GM19193 (cell line): ENCODE measurements around the gene TOR1AIP2.

Experiments used
- POLR2A ChIP-seq: IDR thresholded peaks from 4 replicates; pipeline ENCODE4 v1.6.1; 2011; ENCODE audit not compliant: insufficient read depth, insufficient read length; ENCODE audit errors: extremely low read depth

TOR1AIP2 gene

DNA sequence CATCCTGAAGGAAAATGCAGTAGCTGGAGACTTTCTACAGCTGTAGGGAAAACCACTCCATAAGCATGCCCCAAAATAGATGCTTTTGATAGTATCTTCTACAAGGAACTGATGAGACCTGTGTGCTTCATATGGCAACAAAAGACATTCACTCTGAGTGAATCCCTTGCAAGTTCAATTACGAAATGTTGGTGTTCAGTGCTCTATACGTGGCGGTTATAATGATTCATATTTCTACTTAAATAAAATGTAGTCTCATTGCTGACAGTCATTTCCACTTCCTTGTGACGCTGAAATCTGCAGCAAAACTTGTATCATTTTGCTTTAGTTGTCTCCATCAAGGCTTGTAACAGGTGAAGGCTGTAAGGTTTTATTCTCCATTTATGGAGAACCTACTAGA lies 20.6 kb downstream of the TOR1AIP2 start:
- TF ChIP-seq POLR2A = no peak

DNA sequence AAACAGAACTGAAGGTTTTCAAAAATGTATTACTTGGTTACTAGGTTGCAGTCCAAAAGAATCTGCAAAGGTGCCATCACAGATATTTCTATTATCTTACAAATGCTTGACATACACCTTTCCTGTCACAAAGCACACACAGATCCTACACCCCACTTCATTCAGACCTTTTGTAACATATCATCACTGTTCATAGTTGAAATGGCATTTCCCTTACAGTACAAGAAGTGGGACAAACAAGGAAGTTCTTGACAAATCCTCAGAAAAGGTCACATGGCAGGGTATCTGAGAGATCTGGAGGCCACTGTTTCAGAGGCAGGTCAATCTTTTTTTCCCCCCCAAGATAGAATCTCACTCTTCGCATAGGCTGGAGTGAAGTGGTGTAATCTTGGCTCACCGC lies 21.3 kb downstream of the TOR1AIP2 start:
- no peak for TF ChIP-seq POLR2A

DNA sequence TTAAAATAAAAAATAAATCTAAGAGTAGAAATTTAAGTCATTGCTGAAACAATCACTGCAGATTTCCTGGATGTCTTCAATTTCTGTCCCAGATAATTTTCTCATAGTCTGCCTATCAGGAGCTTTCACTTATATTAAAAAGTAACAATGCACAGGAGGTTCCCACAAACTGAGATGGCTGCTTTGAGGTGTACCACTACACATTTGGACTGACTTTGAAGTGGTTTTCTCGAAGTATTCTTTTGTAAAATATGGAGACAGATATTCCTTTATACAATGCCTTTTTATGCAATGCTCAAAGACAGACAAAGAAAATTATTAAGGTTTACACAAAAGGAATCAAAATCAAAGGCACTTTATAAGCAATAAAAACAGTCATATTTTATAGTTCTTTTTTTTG lies 24.5 kb downstream of the TOR1AIP2 start:
- TF ChIP-seq POLR2A = no peak

DNA sequence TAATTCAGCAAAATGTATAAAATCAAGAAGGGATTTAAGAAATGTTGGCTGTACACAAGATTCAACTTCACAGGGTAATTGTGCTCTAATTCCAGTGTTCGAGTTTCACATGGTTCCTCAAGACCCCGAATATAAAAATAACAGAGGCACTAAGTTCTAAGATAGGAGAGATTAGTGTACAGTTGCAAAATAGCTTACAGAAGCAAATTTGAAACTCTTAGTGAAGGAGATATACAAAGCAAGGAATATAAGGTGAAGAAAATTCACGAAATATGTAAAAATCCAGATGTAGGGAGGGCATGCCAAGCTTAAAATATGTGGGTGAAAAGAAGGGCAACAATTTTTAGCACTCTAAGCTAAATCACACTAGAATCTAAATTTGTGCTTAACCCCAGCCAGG lies 29.4 kb downstream of the TOR1AIP2 start:
- no peak for TF ChIP-seq POLR2A

DNA sequence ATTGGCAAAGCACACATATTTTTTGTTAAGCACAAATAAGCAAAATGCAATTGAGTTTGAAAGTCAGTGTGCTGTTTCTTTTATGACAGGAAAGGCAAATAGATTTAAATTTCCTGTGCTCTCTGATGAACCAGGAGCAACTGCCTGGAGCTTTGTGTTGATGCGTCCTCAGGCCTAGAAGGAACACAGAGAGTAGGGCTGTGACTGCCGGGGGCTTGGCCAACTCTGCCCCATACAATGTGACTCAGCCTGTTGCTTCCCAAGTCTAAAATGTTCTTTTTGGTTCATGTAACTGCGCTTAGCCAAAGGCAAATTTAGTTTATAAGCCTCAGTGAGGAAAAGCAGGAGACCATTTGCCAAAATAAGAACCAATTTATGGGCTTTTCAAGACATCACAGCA lies 37.5 kb downstream of the TOR1AIP2 start:
- TF ChIP-seq POLR2A = no peak

DNA sequence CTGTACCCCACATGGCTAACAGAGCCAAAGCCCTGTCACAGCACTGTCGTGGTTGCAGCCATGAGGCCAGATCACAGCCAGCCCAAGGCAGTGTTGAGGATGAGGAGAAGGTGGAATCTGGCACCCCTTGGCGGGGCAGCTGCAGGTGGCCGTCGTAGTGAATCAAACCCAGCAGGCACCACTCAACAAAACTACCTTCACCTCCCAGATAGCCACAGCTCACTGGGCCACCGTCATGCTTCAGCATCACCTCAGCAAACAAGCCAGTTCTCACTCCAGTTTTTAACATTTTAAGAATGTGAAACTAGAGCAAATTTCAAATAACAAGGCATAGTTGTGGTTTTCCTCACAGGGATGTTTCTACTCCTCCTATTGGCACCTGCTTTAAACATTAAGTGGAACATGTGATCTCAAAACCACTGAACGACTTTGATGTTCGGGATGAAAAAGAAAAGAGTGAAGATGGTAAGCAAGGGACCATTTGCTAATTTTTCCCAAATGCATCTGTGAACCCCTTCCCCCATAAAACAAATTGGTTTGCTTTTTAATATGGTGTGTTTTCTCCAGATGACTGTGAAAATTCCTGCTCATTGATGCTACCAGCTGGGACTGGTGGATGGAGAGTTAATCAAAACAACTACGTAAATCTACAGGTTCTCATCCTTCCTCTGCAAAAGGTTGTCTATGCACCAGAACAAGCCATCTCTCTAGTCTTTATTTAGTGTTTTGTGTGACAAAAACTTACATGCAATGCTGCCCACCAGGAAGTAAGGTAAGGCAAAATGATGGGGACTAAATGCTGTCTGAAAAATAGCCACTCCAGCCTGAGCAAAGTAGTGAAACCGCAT lies 45.5 kb downstream of the TOR1AIP2 start:
- TF ChIP-seq POLR2A = no peak

DNA sequence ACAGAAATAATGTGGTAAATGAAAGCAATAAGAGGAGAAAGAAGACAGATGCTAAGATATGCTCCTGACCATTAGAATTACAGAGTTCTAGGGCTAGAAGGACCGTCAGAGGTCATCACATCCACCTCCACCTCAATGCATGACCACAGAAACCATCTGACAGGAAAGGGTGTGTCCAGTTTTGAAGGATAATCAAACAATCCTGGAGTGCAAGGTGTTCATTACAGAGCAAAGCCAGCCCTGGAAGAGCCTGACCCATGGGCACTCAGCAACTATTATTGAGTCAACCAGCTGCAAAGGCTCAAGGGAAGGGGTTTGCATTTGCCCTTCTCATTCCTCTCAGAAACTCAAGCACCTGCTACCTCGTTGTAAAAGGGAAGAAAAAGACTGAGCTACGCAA lies 46.4 kb downstream of the TOR1AIP2 start:
- no peak for TF ChIP-seq POLR2A

DNA sequence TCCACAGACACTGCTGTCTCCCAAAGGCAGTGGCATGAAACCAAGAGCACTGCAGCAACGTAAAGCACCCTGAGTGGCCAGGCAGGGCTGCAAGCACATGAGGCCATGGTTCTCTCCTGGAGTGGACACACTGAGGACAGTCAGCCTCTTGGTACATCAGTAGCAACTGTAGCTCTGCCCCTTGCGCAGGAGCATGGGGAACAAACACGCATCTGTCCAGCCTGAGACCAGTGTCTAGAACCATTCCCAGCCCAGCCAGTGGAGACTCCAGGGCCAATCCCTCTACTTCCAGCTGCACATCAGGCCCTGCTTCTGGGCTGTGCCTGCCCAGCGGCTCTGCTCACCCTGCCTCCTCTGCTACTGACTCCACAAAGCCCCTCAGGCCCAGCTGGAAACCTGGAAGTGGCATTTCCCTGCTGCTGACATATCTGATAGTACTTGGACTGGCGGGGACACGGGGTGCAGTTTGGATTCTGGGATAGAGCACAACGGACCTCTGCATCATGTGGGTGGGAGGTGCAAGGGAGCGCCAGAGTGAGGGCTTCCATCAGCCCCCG lies 49.0 kb downstream of the TOR1AIP2 start:
- TF ChIP-seq POLR2A = no peak

DNA sequence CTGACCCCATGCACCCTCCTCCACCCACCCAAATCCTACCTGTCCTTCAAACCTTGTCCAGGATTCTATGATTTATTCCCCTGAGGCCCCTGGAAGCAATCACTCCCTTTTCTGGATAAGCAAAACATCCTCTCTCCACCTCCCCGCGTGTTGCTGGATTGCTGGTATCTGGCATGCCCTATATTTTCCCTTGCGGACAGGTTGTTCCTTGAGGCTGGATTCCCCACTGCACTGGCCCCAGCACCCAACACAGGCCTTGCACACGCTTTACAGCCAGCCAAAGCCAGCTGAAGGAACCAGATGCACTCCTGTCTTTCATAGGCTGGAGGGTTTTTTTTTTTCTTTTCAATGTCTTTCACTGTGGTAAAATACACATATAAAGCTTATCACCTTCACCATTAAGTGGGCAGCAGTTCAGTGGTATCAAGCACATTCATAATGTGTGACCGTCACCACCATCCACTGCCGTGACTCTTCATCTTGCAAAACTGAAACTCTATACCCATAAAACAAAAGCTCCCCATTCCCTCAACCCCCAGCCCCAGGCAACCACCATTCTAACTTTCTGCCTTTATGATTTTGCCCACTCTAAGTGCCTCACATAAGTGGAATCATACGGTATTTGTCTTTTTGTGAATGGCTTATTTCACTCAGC lies 50.9 kb downstream of the TOR1AIP2 start:
- no peak for TF ChIP-seq POLR2A

DNA sequence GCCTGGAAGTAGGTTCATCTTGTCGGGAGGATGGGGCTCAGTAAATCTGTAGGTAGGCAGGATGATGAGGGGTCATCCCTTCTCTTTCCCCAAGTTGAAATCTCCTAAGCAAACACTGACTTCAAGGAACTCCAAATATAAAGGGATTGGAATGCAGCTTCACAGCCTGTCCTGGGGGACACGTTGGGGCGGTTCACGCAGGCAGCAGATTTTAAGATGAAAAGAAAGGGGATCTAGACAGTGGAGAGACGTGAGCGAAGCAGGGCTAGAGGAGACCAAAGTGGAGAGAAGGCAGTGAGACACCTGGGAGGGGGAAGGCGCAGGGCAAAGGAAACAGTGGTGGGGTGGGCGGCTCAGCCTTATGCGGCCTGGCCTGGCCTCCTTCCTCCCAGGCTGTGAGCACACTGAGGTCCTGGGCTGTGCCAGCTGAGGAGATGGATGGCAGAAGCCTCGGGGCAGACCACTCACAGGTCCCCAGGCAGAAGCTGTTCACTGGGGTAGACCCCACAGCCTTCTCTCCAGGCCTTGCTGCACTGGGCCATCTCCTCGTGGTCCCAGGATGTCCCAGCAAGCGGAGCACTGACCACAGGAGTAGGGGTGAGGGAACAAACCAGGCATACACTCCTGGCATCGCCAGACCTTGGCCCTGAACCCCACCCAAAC lies 51.7 kb downstream of the TOR1AIP2 start:
- no peak for TF ChIP-seq POLR2A

DNA sequence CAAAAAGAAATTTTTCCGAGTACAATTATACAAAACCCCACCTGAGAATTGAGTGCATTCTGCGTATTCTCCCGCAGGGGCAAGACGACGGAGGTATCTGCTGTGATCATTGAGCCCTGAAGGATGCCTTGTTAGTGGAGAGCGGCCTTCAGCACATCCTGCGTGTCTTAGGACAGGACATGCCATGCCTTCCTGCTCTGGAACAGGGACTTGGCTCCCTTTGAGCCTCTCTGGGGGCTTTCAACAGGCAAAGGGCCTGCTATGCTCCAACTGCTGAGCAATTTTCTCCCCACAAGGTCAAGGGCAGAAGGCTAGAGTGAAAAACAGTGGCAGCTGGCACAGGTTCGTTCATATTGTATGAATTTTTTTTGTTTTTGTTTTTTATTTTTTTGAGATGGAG lies 52.4 kb downstream of the TOR1AIP2 start:
- TF ChIP-seq POLR2A = no peak

DNA sequence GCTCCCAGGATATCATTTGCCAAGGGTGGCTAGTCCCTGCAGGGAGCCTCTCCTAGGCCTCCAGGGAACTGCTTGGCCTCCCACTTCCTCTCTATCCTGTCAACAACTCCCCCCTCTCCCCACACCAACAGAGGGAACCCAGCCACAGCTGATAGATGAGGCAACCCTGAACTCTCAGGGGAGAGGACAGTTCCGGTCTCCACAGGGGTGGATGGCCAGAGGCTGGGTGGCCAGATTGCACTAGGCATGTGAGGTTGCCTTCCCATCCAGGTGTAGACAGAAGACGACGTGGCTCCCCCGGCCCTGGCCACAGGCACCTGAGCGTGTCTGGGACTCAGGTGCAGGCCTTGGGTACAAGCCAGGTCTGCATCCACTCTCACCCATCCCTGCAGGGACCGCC lies 53.3 kb downstream of the TOR1AIP2 start:
- no peak for TF ChIP-seq POLR2A

DNA sequence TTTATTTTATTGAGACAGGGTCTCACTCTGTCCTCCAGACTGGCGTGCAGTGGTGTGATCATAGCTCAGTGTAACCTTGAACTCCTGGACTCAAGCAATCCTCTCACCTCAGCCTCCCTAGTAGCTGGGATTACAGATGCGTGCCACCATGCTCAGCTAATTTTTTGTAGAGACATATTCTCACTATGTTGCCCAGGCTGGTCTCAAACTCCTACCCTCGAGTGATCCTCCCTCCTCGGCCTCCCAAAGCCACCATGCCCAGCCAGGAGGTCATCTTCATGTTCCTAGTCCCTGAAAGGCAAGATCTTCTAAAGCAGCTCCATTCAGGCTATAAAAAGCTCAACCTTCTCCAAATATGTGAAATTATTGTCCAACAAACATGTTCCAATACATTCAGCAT lies 53.9 kb downstream of the TOR1AIP2 start:
- TF ChIP-seq POLR2A = no peak

DNA sequence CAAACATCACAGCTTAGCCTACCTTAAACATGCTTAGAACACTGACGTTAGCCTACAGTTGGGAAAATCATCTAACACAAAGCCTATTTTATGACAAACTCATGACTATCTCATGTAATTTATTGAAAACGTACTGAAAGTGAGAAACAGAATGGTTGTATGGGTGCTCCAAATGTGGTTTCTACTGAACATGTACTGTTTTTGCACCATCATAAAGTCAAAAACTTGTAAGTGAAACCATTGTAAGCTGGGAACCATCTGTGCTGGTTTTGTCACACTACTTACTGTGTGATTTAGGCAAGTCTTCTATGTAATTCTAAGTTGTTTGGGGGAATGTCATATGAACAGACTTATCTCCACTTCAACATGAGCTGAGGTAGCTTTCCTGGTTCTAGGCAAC lies 55.5 kb downstream of the TOR1AIP2 start:
- TF ChIP-seq POLR2A = no peak

DNA sequence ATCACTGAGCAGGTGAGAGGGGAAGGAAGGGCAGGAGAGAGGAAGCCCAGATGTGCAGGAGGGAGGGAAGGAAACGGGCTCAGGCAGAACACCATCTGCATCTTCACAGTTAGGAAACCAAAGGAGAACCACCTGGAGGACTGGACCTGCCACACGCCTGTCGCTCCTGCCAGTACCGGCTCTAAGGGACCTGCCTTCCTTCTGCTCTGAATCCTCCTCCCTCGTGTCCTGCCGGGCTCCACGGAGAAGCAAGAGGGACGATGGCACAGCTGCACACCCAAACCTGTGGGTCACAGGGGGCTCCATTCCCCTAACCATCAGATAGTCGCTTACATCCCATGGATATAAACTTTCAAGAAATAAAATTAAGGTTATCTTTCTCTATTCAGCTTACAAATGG lies 56.1 kb downstream of the TOR1AIP2 start:
- TF ChIP-seq POLR2A = no peak

DNA sequence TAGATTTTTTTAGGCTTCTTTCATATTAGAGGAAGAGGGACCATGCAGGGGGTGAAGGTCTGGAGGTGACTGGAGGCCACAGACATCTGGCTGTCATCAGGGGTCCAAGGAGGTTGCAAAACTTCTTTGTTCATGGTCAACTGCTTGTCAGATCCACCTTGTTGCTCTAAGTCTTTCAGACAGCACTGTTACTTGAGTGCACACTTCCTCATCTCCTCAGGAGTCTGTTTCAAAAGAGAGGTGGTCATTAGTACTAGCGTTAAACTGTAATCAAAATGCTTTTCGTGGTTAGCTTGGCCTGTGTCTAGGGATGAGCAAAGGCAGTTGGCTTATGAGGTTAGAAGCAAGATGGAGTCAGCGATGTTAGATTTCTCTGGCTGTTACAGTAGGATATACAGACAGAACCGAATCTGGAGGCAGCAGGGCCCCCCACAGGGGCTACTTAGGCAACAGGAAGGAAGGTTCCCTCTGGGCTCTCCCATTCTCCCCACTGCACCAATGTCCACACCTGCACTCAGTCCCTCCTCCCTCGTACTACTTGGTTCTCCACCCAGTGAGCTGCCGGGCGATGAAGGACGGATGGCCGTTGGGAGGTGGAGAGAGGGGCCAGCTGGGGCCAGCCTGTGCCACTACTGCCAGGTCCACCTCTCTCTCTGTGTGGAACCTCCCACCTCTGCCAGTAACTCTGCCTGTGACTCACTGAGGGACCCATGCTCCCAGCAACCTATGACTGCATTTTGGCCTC lies 57.2 kb downstream of the TOR1AIP2 start:
- no peak for TF ChIP-seq POLR2A

DNA sequence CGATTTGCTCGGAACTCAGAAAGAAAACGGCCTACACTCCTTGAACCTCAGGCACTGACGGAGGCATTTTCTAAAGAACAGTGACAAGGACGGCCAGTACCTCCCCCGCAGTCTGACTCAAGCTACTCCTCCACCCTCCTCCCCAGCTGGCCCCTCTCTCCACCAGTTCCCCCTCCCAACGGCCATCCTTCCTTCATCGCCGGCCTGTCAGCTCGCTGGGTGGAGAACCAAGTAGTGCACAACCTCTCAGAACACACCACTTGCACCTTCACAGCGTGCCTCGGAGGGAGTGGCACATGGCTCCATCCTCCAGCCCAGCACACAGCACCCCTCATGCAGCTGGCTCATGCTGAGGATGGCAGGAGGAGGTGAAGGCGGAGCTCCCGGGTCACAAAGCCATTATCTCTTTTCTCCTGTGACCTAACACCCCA lies 58.8 kb downstream of the TOR1AIP2 start:
- no peak for TF ChIP-seq POLR2A
